Central memory CD8-positive, alpha-beta T cell (primary cell): ENCODE data around the gene ADGRB3.
"Not testable (repeated sequence)": the region's sequence is repeated elsewhere in the genome, so short reads cannot be mapped to it uniquely, and the experiment has no call there.

Source experiments
- ATAC-seq: fragments of 150-1000 bp; cut with Tn5 transposase; replicated peaks from 2 replicates; pipeline ENCODE4 v1.10.0; 2022; ENCODE audit warnings: mild to moderate bottlenecking, moderate FRiP score, moderate number of reproducible peaks; ENCODE audit not compliant: poor library complexity, severe bottlenecking; ENCODE audit errors: extremely low read depth
- DNase-seq, 2 donors: peaks; one replicate each; pipeline ENCODE4 v3.0.0; 2021; ENCODE audit warnings: low spot score in 2 of 2
- H3K27ac Mint-ChIP-seq: one replicate; pipeline ENCODE4 v1.8.0; 2022; ENCODE audit warnings: low read depth, mild to moderate bottlenecking, moderate library complexity, mixed read lengths
- H3K27me3 Mint-ChIP-seq: one replicate; pipeline ENCODE4 v1.8.0; 2022; ENCODE audit warnings: mixed read lengths
- H3K36me3 Mint-ChIP-seq: one replicate; pipeline ENCODE4 v1.8.0; 2022; ENCODE audit warnings: mild to moderate bottlenecking, moderate library complexity, mixed read lengths; ENCODE audit not compliant: insufficient read depth
- H3K4me1 Mint-ChIP-seq: one replicate; pipeline ENCODE4 v1.8.0; 2022; ENCODE audit warnings: mixed read lengths
- H3K4me3 Mint-ChIP-seq: one replicate; pipeline ENCODE4 v1.8.0; 2022; ENCODE audit warnings: mild to moderate bottlenecking, moderate library complexity, mixed read lengths
- H3K9me3 Mint-ChIP-seq: one replicate; pipeline ENCODE4 v1.8.0; 2022; ENCODE audit warnings: mixed read lengths

ADGRB3 gene

DNA sequence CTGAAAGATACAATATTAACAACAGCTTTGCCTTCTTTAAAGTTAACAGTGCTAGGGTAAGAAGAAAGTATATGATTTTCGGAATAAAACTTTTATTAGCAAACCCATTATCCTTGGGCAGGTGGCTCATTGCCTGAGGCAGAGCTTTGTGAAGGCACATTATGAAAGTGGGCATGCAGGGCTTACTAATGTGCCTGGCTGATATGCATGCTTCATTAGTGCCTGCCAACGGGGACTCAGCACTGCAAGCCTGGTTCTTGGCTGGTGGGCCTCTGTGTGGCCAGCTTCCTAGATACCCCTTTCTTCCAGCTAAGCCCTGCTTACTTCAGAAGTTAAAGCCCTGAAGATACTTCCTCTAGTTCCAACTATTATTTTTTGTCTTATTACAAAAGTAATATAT lies 481.6 kb downstream of the ADGRB3 start:
- Mint-ChIP-seq H3K4me1 (no peaks in the 10 kb centered on the region), H3K4me3 (no peak overlapping the region)

DNA sequence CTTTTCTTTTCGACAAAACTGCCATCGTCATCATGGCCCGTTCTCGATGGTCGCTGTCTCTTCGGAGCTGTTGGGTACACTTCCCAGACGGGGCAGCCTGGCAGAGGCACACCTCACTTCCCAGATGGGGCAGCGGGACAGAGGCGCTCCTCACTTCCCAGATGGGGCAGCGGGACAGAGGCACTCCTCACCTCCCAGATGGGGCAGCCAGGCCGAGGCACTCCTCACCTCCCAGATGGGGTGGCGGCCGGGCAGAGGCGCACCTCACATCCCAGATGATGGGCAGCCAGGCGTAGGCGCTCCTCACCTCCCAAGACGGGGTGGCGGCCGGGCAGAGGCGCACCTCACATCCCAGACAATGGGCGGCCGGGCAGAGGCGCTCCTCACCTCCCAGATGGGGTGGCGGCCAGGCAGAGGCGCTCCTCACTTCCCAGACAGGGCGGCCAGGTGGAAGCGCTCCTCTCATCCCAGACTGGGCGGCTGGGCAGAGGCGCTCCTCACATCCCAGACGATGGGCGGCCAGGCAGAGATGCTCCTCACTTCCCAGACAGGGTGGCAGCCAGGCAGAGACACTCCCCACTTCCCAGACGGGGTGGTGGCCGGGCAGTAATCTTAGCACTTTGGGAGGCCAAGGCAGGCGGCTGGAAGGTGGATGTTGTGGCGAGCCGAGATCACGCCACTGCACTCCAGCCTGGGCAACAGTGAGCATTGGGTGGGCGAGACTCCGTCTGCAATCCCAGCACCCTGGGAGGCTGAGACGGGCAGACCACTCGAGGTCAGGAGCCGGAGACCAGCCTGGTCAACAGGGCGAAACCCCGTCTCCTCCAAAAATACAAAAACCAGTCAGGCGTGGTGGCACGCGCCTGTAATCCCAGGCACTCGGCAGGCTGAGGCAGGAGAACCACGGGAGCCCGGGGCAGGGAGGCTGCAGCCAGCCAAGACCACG lies 486.7 kb downstream of the ADGRB3 start:
- H3K4me1 Mint-ChIP-seq, H3K27me3 Mint-ChIP-seq, H3K27ac Mint-ChIP-seq, ATAC-seq, H3K36me3 Mint-ChIP-seq, H3K9me3 Mint-ChIP-seq, DNase-seq, H3K4me3 Mint-ChIP-seq: not testable (repeated sequence)

More for the DNA sequence above, 481.6 kb downstream of the ADGRB3 start:
- Mint-ChIP-seq H3K27me3 (no peaks in the 10 kb centered on the region), H3K9me3 (peaks cover 9% of the 10 kb centered on the region), H3K36me3 (peaks cover 1% of the 10 kb centered on the region), H3K27ac (no peak overlapping the region)
- DNase-seq (no peak), ATAC-seq (no peak)

DNA sequence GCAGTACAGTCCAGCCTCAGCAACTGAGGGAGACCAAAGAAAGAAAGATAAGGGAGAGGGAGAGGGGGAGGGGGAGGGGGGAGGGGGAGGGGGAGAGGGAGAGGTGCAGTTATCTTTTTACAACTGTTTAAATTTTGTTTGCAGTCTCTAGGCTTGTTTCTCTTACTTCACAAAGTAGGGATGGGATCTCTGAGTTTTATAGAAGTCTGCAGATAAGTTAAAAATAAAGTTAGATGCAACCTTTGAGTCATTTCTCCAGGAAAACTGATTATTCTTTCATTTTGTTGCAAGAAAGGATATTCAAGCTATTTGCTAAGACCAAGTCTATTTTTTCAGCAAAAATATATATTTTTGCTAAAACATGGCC lies 487.3 kb downstream of the ADGRB3 start:
- DNase-seq = no peak
- Mint-ChIP-seq H3K27me3 (no peaks in the 10 kb centered on the region), H3K9me3 (peaks cover 9% of the 10 kb centered on the region), H3K4me1 (no peaks in the 10 kb centered on the region), H3K36me3 (no peaks in the 10 kb centered on the region), H3K27ac (no peak overlapping the region), H3K4me3 (no peak overlapping the region)
- no peak for ATAC-seq

DNA sequence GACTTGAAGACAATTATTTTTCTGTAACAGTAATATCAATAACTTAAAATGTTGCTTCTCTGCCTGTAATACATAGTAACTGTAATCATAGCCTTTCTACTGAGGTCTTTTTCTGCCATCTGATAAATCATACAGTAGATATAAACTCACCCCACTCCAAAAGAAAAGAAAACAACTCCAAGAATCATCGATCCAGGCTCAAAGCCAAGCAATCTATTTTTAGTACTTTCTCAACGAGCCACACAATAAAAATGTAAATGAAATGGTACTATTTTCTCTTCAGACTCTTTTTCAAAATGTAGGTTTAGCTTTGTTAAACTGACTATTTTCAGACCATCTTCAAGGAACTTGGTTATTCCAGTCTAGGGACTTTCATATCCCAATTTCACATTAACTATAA lies 493.3 kb downstream of the ADGRB3 start:
- H3K4me1 Mint-ChIP-seq = no peaks in the 10 kb centered on the region
- H3K36me3 Mint-ChIP-seq = peaks cover 2% of the 10 kb centered on the region
- ATAC-seq (no peak), DNase-seq (no peak)
- H3K27ac Mint-ChIP-seq = no peak overlapping the region
- H3K9me3 Mint-ChIP-seq = peaks cover 14% of the 10 kb centered on the region
- no peaks in the 10 kb centered on the region for H3K27me3 Mint-ChIP-seq
- H3K4me3 Mint-ChIP-seq = no peak overlapping the region

DNA sequence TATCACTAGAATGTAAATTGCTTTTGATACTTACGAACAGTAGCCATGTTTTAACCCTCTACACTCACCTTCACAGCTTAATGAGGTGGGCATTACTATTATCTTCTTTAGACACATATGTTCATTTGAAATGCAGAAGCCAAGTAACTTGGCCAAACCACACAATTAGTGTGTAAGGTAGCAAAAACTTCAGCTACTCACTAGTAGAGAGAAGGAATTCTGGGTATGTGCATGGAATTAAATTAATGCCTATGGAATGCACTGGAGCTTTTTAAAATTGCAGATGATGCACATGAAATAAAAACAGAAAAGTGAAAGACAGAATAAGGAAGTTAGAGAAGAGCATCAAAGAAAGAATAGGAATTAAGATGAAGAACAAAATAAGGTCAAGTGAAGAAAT lies 494.0 kb downstream of the ADGRB3 start:
- Mint-ChIP-seq H3K4me1 (no peaks in the 10 kb centered on the region), H3K27me3 (no peaks in the 10 kb centered on the region), H3K9me3 (peaks cover 14% of the 10 kb centered on the region), H3K27ac (no peak overlapping the region), H3K4me3 (no peak overlapping the region), H3K36me3 (peaks cover 2% of the 10 kb centered on the region)
- ATAC-seq (no peak), DNase-seq (no peak)

DNA sequence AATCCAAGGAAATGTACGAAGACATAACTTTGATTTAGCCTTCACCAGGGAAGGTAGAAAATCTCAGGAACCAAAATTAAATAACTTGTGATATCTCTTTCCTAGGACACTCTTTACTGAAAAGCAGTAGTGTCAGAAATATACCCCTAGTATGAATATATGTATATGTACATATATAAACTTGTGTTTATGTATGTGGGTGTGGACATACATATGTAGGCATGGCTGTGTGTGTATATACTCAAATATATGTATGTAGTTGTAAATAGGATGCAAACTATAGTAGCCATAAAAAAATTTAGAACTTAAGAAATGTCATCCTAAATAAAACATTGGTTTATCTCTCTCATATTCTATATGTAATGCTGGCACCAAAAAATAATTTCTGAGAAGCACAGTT lies 500.8 kb downstream of the ADGRB3 start:
- ATAC-seq = no peak
- H3K9me3 Mint-ChIP-seq = peaks cover 8% of the 10 kb centered on the region

DNA sequence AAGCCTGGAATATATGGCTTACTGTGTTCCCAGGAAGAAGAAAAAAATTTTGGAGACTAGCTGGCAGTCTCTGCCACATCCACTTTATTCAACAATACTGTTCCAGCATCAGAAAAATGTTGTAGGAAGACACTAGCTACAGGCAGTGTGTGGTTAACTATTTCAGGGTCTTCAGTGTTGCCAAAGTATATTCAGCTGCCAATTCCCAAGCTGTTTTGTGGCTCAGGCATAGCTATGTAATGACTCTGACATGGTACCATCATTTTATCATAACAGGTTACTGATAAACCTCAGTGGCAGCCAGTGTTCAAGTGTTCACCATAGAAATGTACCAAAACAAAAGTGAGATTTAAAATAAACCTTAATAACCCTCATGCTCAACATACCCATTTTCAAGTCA lies 503.1 kb downstream of the ADGRB3 start:
- Mint-ChIP-seq H3K36me3 (no peaks in the 10 kb centered on the region), H3K9me3 (peaks cover 5% of the 10 kb centered on the region), H3K4me1 (no peaks in the 10 kb centered on the region), H3K27me3 (no peaks in the 10 kb centered on the region), H3K4me3 (no peak overlapping the region), H3K27ac (no peak overlapping the region)
- DNase-seq (no peak), ATAC-seq (no peak)

More for the DNA sequence above, 500.8 kb downstream of the ADGRB3 start:
- H3K36me3 Mint-ChIP-seq = no peaks in the 10 kb centered on the region
- no peak overlapping the region for H3K27ac Mint-ChIP-seq
- H3K4me3 Mint-ChIP-seq = no peak overlapping the region
- DNase-seq = no peak
- no peaks in the 10 kb centered on the region for H3K4me1 Mint-ChIP-seq
- no peaks in the 10 kb centered on the region for H3K27me3 Mint-ChIP-seq

DNA sequence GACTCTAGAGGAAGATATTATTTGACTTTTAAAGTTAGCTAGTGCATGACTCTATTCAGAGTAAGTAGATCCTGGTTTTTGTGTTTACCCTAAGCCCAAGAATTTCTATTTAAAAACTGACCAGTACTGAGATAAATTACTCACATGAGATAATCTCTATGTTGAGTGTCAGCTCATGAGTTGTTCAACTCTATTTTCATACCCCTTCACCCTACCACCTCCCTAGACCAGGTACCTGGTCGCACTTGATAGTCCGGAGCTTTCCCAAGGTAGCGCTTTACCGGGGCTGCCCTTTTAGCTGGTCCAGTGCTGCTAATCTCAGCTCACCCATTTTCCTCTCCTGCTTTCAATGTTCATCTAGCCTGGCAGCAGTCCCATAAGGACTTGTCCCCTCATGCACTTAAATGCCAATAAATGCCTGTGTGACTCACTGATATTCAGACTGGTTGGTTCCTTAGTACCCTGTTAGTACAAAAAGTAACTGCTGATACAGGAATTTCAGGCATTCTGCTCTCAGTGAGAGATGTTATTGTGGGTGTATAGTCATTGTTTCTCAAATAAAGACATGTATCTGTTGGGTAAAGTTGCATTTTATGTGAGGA lies 503.9 kb downstream of the ADGRB3 start:
- Mint-ChIP-seq H3K4me3 (no peak overlapping the region), H3K9me3 (peaks cover 5% of the 10 kb centered on the region), H3K27me3 (no peaks in the 10 kb centered on the region), H3K27ac (no peak overlapping the region), H3K36me3 (no peaks in the 10 kb centered on the region), H3K4me1 (no peaks in the 10 kb centered on the region)
- ATAC-seq (no peak), DNase-seq (no peak)

DNA sequence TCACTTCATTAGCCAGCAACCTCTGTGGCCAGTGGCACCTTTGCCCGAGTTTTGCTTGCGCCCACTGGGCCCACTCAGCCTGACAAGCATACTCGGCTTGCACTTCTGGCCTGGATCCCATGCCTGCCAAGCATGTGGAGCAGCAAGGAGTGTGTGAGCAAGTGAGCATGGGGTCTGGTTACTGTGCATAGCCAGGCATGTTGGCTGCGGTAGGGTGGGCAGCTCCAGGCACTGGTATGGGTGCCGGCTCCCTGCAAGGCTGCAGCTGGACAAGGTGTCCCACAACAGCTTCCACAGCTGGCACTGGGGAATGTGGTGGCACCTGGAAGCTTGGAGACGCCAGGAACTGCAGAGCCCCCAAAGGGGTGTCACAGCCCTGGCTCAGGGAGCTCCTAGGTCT lies 510.0 kb downstream of the ADGRB3 start:
- DNase-seq (no peak), ATAC-seq (no peak)
- H3K4me3 Mint-ChIP-seq = no peak overlapping the region
- H3K36me3 Mint-ChIP-seq = no peaks in the 10 kb centered on the region
- H3K27me3 Mint-ChIP-seq = no peaks in the 10 kb centered on the region
- H3K9me3 Mint-ChIP-seq = peaks cover 11% of the 10 kb centered on the region
- H3K27ac Mint-ChIP-seq = no peak overlapping the region
- H3K4me1 Mint-ChIP-seq = no peaks in the 10 kb centered on the region

DNA sequence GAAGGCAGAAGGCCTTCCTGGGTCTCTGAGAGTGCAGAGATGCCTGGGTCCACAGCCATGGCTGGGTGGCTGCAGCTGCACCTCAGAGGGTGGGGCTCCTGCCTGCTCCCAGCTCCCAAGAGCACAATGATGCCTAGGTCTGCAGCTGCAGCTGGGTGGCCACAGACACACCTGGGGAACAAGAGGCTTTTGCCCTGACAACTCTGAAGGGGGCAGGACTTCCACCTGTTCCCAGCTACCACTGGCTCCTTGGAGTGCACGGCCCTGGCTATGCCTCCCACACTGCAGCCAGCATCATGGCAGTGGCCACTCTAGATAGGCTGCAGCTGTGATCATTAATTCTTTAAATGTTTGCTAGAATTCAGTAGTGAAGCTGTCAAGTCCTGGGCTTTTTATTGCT lies 511.3 kb downstream of the ADGRB3 start:
- ATAC-seq = no peak
- H3K4me3 Mint-ChIP-seq = no peak overlapping the region
- H3K27ac Mint-ChIP-seq = no peak overlapping the region
- no peaks in the 10 kb centered on the region for H3K4me1 Mint-ChIP-seq
- DNase-seq = no peak
- H3K27me3 Mint-ChIP-seq = no peaks in the 10 kb centered on the region
- no peaks in the 10 kb centered on the region for H3K36me3 Mint-ChIP-seq
- peaks cover 8% of the 10 kb centered on the region for H3K9me3 Mint-ChIP-seq

DNA sequence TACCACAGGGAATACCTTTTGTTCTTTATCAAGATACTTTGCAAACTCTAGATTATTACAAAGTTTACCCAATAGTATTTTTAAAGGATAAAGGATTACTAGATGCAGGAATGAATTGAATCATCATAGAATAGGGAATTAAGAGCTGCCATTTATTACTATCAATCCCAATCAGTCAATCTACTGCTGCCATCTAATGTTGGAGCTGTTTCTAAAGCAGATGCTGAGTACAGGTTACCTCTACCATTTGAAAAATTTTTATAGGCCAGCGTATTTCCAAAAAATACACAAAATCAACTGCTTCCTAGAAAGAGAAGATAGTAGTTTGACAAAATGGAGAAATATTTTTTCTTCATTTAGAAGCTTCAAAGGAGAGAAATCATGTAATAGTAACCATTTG lies 520.4 kb downstream of the ADGRB3 start:
- no peak for ATAC-seq
- no peak for DNase-seq
- Mint-ChIP-seq H3K36me3 (no peaks in the 10 kb centered on the region), H3K9me3 (peaks cover 11% of the 10 kb centered on the region), H3K4me1 (no peaks in the 10 kb centered on the region), H3K27me3 (no peaks in the 10 kb centered on the region), H3K4me3 (no peak overlapping the region), H3K27ac (no peak overlapping the region)

DNA sequence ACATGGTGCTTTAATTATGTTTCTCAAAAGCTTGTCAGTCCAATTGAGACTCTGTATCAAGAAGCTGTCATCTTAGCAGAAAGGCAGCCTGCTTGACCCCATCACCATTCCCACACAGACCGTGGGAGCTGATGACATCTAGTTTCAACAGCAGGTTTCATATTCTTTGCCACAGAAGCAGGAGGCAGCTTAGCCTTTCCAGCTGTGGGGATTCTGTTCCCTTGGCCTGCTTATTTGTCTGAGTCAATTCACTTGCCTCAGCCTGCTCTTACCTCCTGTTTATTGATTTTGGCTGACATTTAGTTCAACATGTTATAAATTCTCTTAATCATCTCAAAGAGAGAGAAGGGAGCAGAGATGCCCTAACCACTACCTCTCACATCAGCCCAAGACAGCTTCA lies 527.7 kb downstream of the ADGRB3 start:
- no peak overlapping the region for H3K27ac Mint-ChIP-seq
- H3K27me3 Mint-ChIP-seq = no peaks in the 10 kb centered on the region

DNA sequence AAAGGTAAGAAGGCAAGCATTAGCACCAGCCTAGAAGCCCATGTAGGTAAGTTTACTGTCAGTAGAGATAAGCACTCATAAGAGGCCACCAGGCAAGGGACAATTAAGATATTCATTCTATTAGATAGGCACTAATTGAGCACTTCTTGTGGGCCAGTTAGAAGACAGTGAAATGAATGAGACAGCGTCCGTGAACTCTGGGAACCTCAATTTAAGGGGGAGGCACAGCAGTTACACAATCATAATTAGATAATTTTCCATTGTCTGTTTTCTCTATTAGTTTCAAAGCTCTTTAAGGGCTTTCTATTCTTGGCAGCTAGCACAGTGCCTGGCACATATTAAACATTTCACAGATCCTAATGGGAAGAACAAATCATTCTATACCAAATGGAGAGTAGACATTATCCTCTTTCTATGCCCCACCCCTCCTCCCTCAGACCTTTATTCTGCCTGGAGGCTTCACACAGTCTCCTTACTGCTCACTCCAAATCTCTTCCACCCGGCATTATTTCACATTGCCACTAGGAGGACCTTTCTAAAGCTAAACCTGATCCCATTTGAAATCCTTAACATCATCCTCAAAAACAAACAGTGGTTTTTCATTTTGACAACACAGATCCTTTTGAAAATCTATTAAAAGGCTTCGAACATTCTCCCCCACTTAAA lies 529.6 kb downstream of the ADGRB3 start:
- no peaks in the 10 kb centered on the region for H3K36me3 Mint-ChIP-seq
- H3K9me3 Mint-ChIP-seq = peaks cover 12% of the 10 kb centered on the region
- H3K27ac Mint-ChIP-seq = no peak overlapping the region
- no peaks in the 10 kb centered on the region for H3K4me1 Mint-ChIP-seq
- no peaks in the 10 kb centered on the region for H3K27me3 Mint-ChIP-seq
- ATAC-seq = no peak
- H3K4me3 Mint-ChIP-seq = no peak overlapping the region
- DNase-seq = no peak

More for the DNA sequence above, 527.7 kb downstream of the ADGRB3 start:
- Mint-ChIP-seq H3K4me1 (no peaks in the 10 kb centered on the region), H3K9me3 (peaks cover 12% of the 10 kb centered on the region), H3K4me3 (no peak overlapping the region), H3K36me3 (no peaks in the 10 kb centered on the region)
- DNase-seq (no peak), ATAC-seq (no peak)
